Testis (tissue), 3 donors: Measurements from ENCODE around the gene R3HCC1L. TPM values are rescaled to one million over a fixed set of nuclear protein-coding genes. Genes with fewer than 3 reads are reported as not detected.

Experiments
- DNase-seq: peaks from one replicate; pipeline ENCODE4 v3.0.0-alpha.2; 2019
- H3K27ac ChIP-seq, 2 donors: fragments of 200-600 bp; sonication (generic); one replicate each; pipeline ENCODE4 v1.5.1; 2019
- H3K27me3 ChIP-seq: fragments of 200-600 bp; sonication (generic); one replicate; pipeline ENCODE4 v1.5.1; 2019
- H3K36me3 ChIP-seq: fragments of 200-600 bp; sonication (generic); one replicate; pipeline ENCODE4 v1.5.1; 2017; ENCODE audit warnings: low read depth; ENCODE audit errors: missing control alignments
- H3K4me1 ChIP-seq: fragments of 200-600 bp; sonication (generic); one replicate; pipeline ENCODE4 v1.5.1; 2019
- H3K4me3 ChIP-seq, 2 donors: fragments of 200-600 bp; sonication (generic); one replicate each; pipeline ENCODE4 v1.5.1; 2017 to 2019
- H3K9me3 ChIP-seq: fragments of 200-600 bp; sonication (generic); one replicate; pipeline ENCODE4 v1.5.1; 2017
- CTCF ChIP-seq, 3 experiments: fragments of 450-650 bp in 2 of 3; fragments of 200-600 bp in 1 of 3; sonication (generic) in 1 of 3; IDR thresholded peaks; one replicate each; pipeline ENCODE4 v1.5.1; 2016 to 2019; ENCODE audit warnings: antibody characterized with exemption in 3 of 3, mild to moderate bottlenecking in 2 of 3, moderate library complexity in 1 of 3
- POLR2A ChIP-seq: fragments of 450-650 bp; IDR thresholded peaks from one replicate; pipeline ENCODE4 v1.6.1; 2017; ENCODE audit warnings: antibody characterized with exemption, mild to moderate bottlenecking, moderate library complexity
- WGBS, 2 donors: methylation state at CpG; one replicate each; pipeline ENCODE4 v1.1.5; 2018; 5-methylcytosine and 5-hydroxymethylcytosine counted together
- intact Hi-C: fragments of 100-400 bp; cut with DNase I; formaldehyde crosslinking; loops from one replicate; pipeline ENCODE4 v1.15.1; 2023; ENCODE audit warnings: low total_unique reads
- polyA plus RNA-seq: library from polyadenylated mRNA; stranded (reverse); fragments of 350-450 nt; fragmentation: Illumina TruSeq; extraction: RNeasy Lipid Tissue Mini Kit (QIAGEN cat#74804); gene quantifications from one replicate; pipeline ENCODE4 v1.2.3, GENCODE V29; 2014; ENCODE audit warnings: low read depth, low replicate concordance; ENCODE audit not compliant: insufficient read depth
- total RNA-seq, 2 donors: library from RNA; depleted of rRNA; stranded (reverse); fragments of >200 nt; gene quantifications; one replicate each; pipeline ENCODE4 v1.2.3, GENCODE V29; 2016

The R3HCC1L gene
- total and polyA plus RNA-seq, 3 donors from 2014 or later = 36.9 to 39.5 (median 38.5) TPM

GRCh38 chr10:98163941-98164340 lies 29.5 kb downstream of the R3HCC1L start:
- Histone ChIP-seq H3K27me3 (no peaks in the 10 kb centered on the region), H3K4me3 (no peak overlapping the region), H3K36me3 (no peaks in the 10 kb centered on the region), H3K4me1 (no peaks in the 10 kb centered on the region), H3K9me3 (no peaks in the 10 kb centered on the region), H3K27ac (no peak overlapping the region)
- 91 to 96% methylated on average over 5 of the region's 5 CpGs for WGBS, 2 donors
- TF ChIP-seq CTCF (IDR thresholded peaks at IDR 0.05) (no peak), POLR2A (no peak)
- intact Hi-C loops = no loop called here
- DNase-seq = no peak

GRCh38 chr10:98167191-98167590 lies 32.7 kb downstream of the R3HCC1L start:
- Histone ChIP-seq H3K4me1 (no peaks in the 10 kb centered on the region), H3K4me3 (no peak overlapping the region), H3K27ac (no peak overlapping the region), H3K36me3 (no peaks in the 10 kb centered on the region), H3K27me3 (no peaks in the 10 kb centered on the region), H3K9me3 (no peaks in the 10 kb centered on the region)
- intact Hi-C loops = no loop called here
- 47 to 71% methylated on average over 2 of the region's 2 CpGs for WGBS, 2 donors
- TF ChIP-seq CTCF (IDR thresholded peaks at IDR 0.05) (no peak), POLR2A (no peak)
- DNase-seq = no peak

GRCh38 chr10:98168147-98168546 lies 33.7 kb downstream of the R3HCC1L start:
- intact Hi-C loops = no loop called here
- WGBS, 2 donors = 89 to 93% methylated on average over 7 of the region's 7 CpGs

GRCh38 chr10:98168766-98169165 lies 34.3 kb downstream of the R3HCC1L start:
- WGBS, 2 donors = 87% methylated on average over 3 of the region's 3 CpGs
- no peak for DNase-seq
- intact Hi-C loops = no loop called here

More at GRCh38 chr10:98168147-98168546, 33.7 kb downstream of the R3HCC1L start:
- no peak for DNase-seq
- H3K36me3 ChIP-seq = no peaks in the 10 kb centered on the region
- H3K4me1 ChIP-seq = no peaks in the 10 kb centered on the region
- H3K27ac ChIP-seq = no peak overlapping the region
- TF ChIP-seq POLR2A (no peak), CTCF (IDR thresholded peaks at IDR 0.05) (no peak)
- H3K4me3 ChIP-seq = no peak overlapping the region
- no peaks in the 10 kb centered on the region for H3K27me3 ChIP-seq
- no peaks in the 10 kb centered on the region for H3K9me3 ChIP-seq

More at GRCh38 chr10:98168766-98169165, 34.3 kb downstream of the R3HCC1L start:
- Histone ChIP-seq H3K27me3 (no peaks in the 10 kb centered on the region), H3K27ac (no peak overlapping the region), H3K4me1 (no peaks in the 10 kb centered on the region), H3K36me3 (no peaks in the 10 kb centered on the region), H3K4me3 (no peak overlapping the region), H3K9me3 (no peaks in the 10 kb centered on the region)
- TF ChIP-seq CTCF (IDR thresholded peaks at IDR 0.05) (no peak), POLR2A (no peak)
